SIG-M5 treated with dmso at 0.1 percent for 504 hours (cell line): Measurements from ENCODE around the gene POLD1.
"Not testable (repeated sequence)": the region's sequence is repeated elsewhere in the genome, so short reads cannot be mapped to it uniquely, and the experiment has no call there.

Experiments
- DNase-seq: peaks from one replicate; lab custom pipeline; 2025; ENCODE audit not compliant: unreplicated experiment; lab: John Stamatoyannopoulos, UW

The POLD1 gene

GRCh38 chr19:50390295-50390694 is 6.1 kb downstream of the POLD1 start:
- DNase-seq, result not testable (repeated sequence)

- DNase-seq, result not testable (repeated sequence)
These were observed 6.8 kb downstream of the POLD1 start for GRCh38 chr19:50390952-50391351.

GRCh38 chr19:50392759-50393158 is 8.6 kb downstream of the POLD1 start:
- no peak for DNase-seq

- no peak for DNase-seq
These were observed 9.4 kb downstream of the POLD1 start for GRCh38 chr19:50393589-50393988.

GRCh38 chr19:50394017-50394416 is 9.9 kb downstream of the POLD1 start:
- DNase-seq, result no peak

- no peak for DNase-seq
These were observed 14.7 kb downstream of the POLD1 start for GRCh38 chr19:50398675-50399367.

- no peak for DNase-seq
These were observed 15.2 kb downstream of the POLD1 start for GRCh38 chr19:50399368-50399745.

GRCh38 chr19:50401605-50402450 is 17.7 kb downstream of the POLD1 start:
- no peak for DNase-seq

- no peak for DNase-seq
These were observed 18.6 kb downstream of the POLD1 start for GRCh38 chr19:50402544-50403301.

- no peak for DNase-seq
These were observed 22.1 kb downstream of the POLD1 start for GRCh38 chr19:50406156-50406820.

GRCh38 chr19:50406829-50407228 is 22.7 kb downstream of the POLD1 start:
- DNase-seq, result no peak

- DNase-seq, result no peak
These were observed 25.2 kb downstream of the POLD1 start for GRCh38 chr19:50409347-50409746.

GRCh38 chr19:50410109-50410508 is 26.0 kb downstream of the POLD1 start:
- DNase-seq, result no peak

GRCh38 chr19:50412419-50412818 is 28.3 kb downstream of the POLD1 start:
- DNase-seq, result no peak

GRCh38 chr19:50413096-50413495 is 28.9 kb downstream of the POLD1 start:
- no peak for DNase-seq

GRCh38 chr19:50413531-50413930 is 29.4 kb downstream of the POLD1 start:
- DNase-seq, result no peak

- DNase-seq, result peak; percentile 34
These were observed 30.9 kb downstream of the POLD1 start for GRCh38 chr19:50414864-50415660.

- DNase-seq, result peak; percentile 76
These were observed 31.5 kb downstream of the POLD1 start for GRCh38 chr19:50415661-50416033.

- DNase-seq, result no peak
These were observed 32.2 kb downstream of the POLD1 start for GRCh38 chr19:50416034-50416977.
